ENCODE measurements around the gene TIGD1.

DNA sequence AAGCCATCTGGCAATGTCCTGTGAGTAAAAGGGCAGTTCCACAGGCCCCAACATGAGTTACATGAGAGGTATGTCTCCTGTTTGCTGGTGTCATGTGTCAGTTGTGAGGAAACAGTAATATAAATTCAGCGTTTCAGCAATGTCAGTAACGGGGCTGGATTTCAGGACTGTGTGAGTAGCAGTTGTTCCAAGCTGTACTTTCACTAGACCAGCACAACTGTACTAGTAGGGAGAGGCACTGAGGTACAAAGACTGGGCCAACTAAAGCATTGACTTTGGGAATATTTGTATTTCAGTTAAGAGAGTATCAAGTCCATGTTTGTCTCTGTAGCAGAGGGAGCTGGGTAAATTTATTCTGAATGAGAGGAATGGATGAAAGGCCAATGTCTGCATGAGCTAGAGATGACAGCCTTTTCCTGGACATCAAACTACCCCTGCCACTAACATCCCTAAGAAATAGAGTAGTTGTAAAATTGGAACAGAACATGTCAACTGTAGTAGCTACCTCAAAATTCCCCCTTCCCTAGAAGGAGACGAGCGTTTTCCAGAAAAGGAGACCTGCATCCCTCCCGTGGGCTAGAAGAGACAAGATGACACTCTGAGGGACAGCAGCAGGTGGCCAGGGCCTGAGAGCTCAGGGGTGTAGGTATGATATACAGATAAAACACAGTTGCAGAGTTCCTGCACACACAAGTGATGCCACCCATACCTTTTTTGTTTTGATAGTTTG, 24.5 kb upstream of the TIGD1 start:
- no peak for TF ChIP-seq CTCF (IDR thresholded peaks at IDR 0.05; ENCODE audit: low read length)
- TF ChIP-seq EZH2 (optimal IDR thresholded peaks at IDR 0.05; ENCODE audit: low read depth, low read length), result no peak

All from MM.1S (cell line).